Prostate gland (tissue), 2 donors: Measurements from ENCODE around the gene PDE1C. TPM values are rescaled to one million over a fixed set of nuclear protein-coding genes. Genes with fewer than 3 reads are reported as not detected.

Experiments
- DNase-seq: peaks from one replicate; pipeline ENCODE4 v3.0.0-alpha.2; 2019; ENCODE audit warnings: low spot score
- H3K27ac ChIP-seq, 2 donors: fragments of 200-600 bp; sonication (generic); 2 replicates each; pipeline ENCODE4 v1.5.1; 2017 to 2019
- H3K27me3 ChIP-seq: fragments of 200-600 bp; sonication (generic); replicated peaks from 2 replicates; pipeline ENCODE4 v1.5.1; 2019; ENCODE audit not compliant: insufficient read depth
- H3K36me3 ChIP-seq, 2 donors: fragments of 200-600 bp; sonication (generic); 1 replicate in 1 of 2; 2 replicates in 1 of 2; pipeline versions ENCODE4 v1.5.1 to v1.8.1; 2017 to 2019
- H3K4me1 ChIP-seq: fragments of 200-600 bp; sonication (generic); replicated peaks from 2 replicates; pipeline ENCODE4 v1.5.1; 2019
- H3K4me3 ChIP-seq, 2 donors: fragments of 200-600 bp; sonication (generic); 2 replicates each; pipeline ENCODE4 v1.5.1; 2017 to 2019
- H3K9me3 ChIP-seq: fragments of 200-600 bp; sonication (generic); 2 replicates; pipeline ENCODE4 v1.5.1; 2017
- CTCF ChIP-seq, 4 experiments: fragments of 200-600 bp in 2 of 4; fragments of 450-650 bp in 2 of 4; sonication (generic) in 2 of 4; IDR thresholded peaks; 1 replicate in 3 of 4; 2 replicates in 1 of 4; pipeline ENCODE4 v1.5.1; 2016 to 2019; ENCODE audit warnings: antibody characterized with exemption in 4 of 4, mild to moderate bottlenecking in 2 of 4, moderate library complexity in 2 of 4
- POLR2A ChIP-seq: fragments of 450-650 bp; IDR thresholded peaks from one replicate; pipeline ENCODE4 v1.6.1; 2016; ENCODE audit warnings: antibody characterized with exemption, mild to moderate bottlenecking
- POLR2AphosphoS5 ChIP-seq: sonication (generic); formaldehyde crosslinking; IDR thresholded peaks from one replicate; pipeline ENCODE4 v1.6.1; 2017; ENCODE audit warnings: antibody characterized with exemption
- WGBS: methylation state at CpG from one replicate; pipeline ENCODE4 v1.1.5; 2018; 5-methylcytosine and 5-hydroxymethylcytosine counted together
- intact Hi-C: fragments of 100-400 bp; cut with DNase I; formaldehyde crosslinking; loops from one replicate; pipeline ENCODE4 v1.14.2; 2022
- total RNA-seq, 2 donors: library from RNA; depleted of rRNA; stranded (reverse); fragments of >200 nt; gene quantifications; one replicate each; pipeline ENCODE4 v1.1.0, GENCODE V29; 2016

The PDE1C gene
- total RNA-seq, 2 donors from 2014 or later = 2.4 to 4.2 TPM

GRCh38 chr7:31903962-31904361 lies 166.2 kb downstream of the PDE1C start:
- WGBS = 83% methylated on average over 4 of the region's 4 CpGs

GRCh38 chr7:31899356-31899927 lies 170.8 kb downstream of the PDE1C start:
- Histone ChIP-seq H3K36me3 (no peaks in the 10 kb centered on the region), H3K4me3 (no peak overlapping the region), H3K9me3 (no peaks in the 10 kb centered on the region), H3K27me3 (no peaks in the 10 kb centered on the region), H3K27ac (no peak overlapping the region), H3K4me1 (no peaks in the 10 kb centered on the region)
- 81% methylated on average over 14 of the region's 14 CpGs for WGBS
- no peak for DNase-seq
- TF ChIP-seq POLR2AphosphoS5 (no peak), POLR2A (no peak), CTCF (IDR thresholded peaks at IDR 0.05) (no peak)
- intact Hi-C loops = loop anchor here (10.0 kb wide), 1 partner anchor 165 kb away; no protein-coding TSS in a partner anchor

More at GRCh38 chr7:31903962-31904361, 166.2 kb downstream of the PDE1C start:
- no peaks in the 10 kb centered on the region for H3K4me1 ChIP-seq
- H3K27ac ChIP-seq = no peak overlapping the region
- DNase-seq = no peak
- TF ChIP-seq POLR2AphosphoS5 = no peak
- no peak for TF ChIP-seq POLR2A
- TF ChIP-seq CTCF (IDR thresholded peaks at IDR 0.05) = no peak
- intact Hi-C loops = no loop called here
- H3K36me3 ChIP-seq = no peaks in the 10 kb centered on the region
- H3K27me3 ChIP-seq = no peaks in the 10 kb centered on the region
- no peak overlapping the region for H3K4me3 ChIP-seq
- H3K9me3 ChIP-seq = no peaks in the 10 kb centered on the region

- no peak overlapping the region for H3K4me3 ChIP-seq
- H3K4me1 ChIP-seq = no peaks in the 10 kb centered on the region
- no peak for TF ChIP-seq POLR2AphosphoS5
- no peak for TF ChIP-seq POLR2A
- no peak for TF ChIP-seq CTCF (IDR thresholded peaks at IDR 0.05)
- no peaks in the 10 kb centered on the region for H3K9me3 ChIP-seq
- DNase-seq = no peak
- H3K36me3 ChIP-seq = no peaks in the 10 kb centered on the region
- no peaks in the 10 kb centered on the region for H3K27me3 ChIP-seq
- intact Hi-C loops = loop anchor here (10.0 kb wide), 1 partner anchor 168 kb away; no protein-coding TSS in a partner anchor
- WGBS = 46% methylated on average over 6 of the region's 6 CpGs
- H3K27ac ChIP-seq = no peak overlapping the region
Observed at GRCh38 chr7:31896925-31897324, 173.3 kb downstream of the PDE1C start.

GRCh38 chr7:31894308-31894707 lies 175.9 kb downstream of the PDE1C start:
- intact Hi-C loops = loop anchor here (10.0 kb wide), 1 partner anchor 170 kb away; no protein-coding TSS in a partner anchor
- H3K9me3 ChIP-seq = no peaks in the 10 kb centered on the region
- no peak for DNase-seq
- H3K36me3 ChIP-seq = no peaks in the 10 kb centered on the region
- H3K4me3 ChIP-seq = no peak overlapping the region
- TF ChIP-seq POLR2A (no peak), POLR2AphosphoS5 (no peak), CTCF (IDR thresholded peaks at IDR 0.05) (no peak)
- H3K27ac ChIP-seq = no peak overlapping the region
- no peaks in the 10 kb centered on the region for H3K4me1 ChIP-seq
- H3K27me3 ChIP-seq = no peaks in the 10 kb centered on the region

GRCh38 chr7:31893365-31893764 lies 176.8 kb downstream of the PDE1C start:
- no peak for DNase-seq
- WGBS = 38% methylated on average over 3 of the region's 3 CpGs

More at GRCh38 chr7:31893365-31893764, 176.8 kb downstream of the PDE1C start:
- TF ChIP-seq POLR2A = no peak
- no peak for TF ChIP-seq CTCF (IDR thresholded peaks at IDR 0.05)
- no peak for TF ChIP-seq POLR2AphosphoS5
- no peak overlapping the region for H3K4me3 ChIP-seq
- intact Hi-C loops = loop anchor here (10.0 kb wide), 1 partner anchor 171 kb away; no protein-coding TSS in a partner anchor
- H3K27me3 ChIP-seq = no peaks in the 10 kb centered on the region
- no peaks in the 10 kb centered on the region for H3K4me1 ChIP-seq
- H3K9me3 ChIP-seq = no peaks in the 10 kb centered on the region
- no peaks in the 10 kb centered on the region for H3K36me3 ChIP-seq
- H3K27ac ChIP-seq = no peak overlapping the region
